ENCODE data around the gene HHIPL1.

DNA sequence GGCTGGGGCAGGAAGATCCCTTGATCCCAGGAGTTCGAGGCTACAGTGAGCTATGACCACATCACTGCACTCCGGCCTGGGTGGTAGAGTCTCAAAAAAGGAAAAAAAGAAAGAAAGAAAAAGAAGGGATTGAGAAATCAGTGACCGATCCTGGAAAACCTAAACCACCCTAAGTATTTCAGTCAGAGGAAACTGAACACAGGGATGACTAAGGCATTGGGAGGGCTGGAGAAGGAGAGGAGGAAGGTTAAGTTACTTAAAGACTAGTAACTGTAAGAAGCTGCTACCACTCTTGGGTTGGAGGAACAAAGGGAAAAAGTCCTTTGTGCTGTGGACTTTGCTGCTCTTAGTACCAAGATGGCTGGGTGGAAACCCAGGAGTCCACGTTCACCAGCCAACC, 10.6 kb downstream of the HHIPL1 start:
- TF ChIP-seq, protein P1, sequence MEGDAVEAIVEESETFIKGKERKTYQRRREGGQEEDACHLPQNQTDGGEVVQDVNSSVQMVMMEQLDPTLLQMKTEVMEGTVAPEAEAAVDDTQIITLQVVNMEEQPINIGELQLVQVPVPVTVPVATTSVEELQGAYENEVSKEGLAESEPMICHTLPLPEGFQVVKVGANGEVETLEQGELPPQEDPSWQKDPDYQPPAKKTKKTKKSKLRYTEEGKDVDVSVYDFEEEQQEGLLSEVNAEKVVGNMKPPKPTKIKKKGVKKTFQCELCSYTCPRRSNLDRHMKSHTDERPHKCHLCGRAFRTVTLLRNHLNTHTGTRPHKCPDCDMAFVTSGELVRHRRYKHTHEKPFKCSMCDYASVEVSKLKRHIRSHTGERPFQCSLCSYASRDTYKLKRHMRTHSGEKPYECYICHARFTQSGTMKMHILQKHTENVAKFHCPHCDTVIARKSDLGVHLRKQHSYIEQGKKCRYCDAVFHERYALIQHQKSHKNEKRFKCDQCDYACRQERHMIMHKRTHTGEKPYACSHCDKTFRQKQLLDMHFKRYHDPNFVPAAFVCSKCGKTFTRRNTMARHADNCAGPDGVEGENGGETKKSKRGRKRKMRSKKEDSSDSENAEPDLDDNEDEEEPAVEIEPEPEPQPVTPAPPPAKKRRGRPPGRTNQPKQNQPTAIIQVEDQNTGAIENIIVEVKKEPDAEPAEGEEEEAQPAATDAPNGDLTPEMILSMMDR (IDR thresholded peaks at IDR 0.05) = no peak
- TF ChIP-seq POLR2A (IDR thresholded peaks at IDR 0.05) = no peak
